Neural progenitor cell (in vitro differentiated cells): ENCODE results near the gene FAM83F.

Source experiments
- CTCF ChIP-seq: fragments of 200-600 bp; sonication (generic); IDR thresholded peaks from 2 replicates; pipeline ENCODE4 v1.5.1; 2017; ENCODE audit warnings: antibody characterized with exemption, mild to moderate bottlenecking
- EZH2 ChIP-seq: fragments of 200-600 bp; sonication (generic); IDR thresholded peaks from 2 replicates; pipeline ENCODE4 v1.6.1; 2017; ENCODE audit warnings: antibody characterized with exemption, mild to moderate bottlenecking, moderate library complexity
- EZH2phosphoT487 ChIP-seq: fragments of 200-600 bp; sonication (generic); IDR thresholded peaks from 2 replicates; pipeline ENCODE4 v1.6.1; 2017; ENCODE audit warnings: antibody characterized with exemption

GRCh38 chr22:40024201-40025061, 29.7 kb downstream of the FAM83F start:
- TF ChIP-seq CTCF (peak; percentile 91), EZH2phosphoT487 (no peak), EZH2 (no peak)
